ES-I3 (cell line): ENCODE measurements around the gene SEMA4C.
"Not testable (repeated sequence)": the region's sequence is repeated elsewhere in the genome, so short reads cannot be mapped to it uniquely, and the experiment has no call there.

Source experiments
- H3K36me3 ChIP-seq: 2 replicates; pipeline ENCODE4 v1.6.1; 2013; ENCODE audit warnings: mild to moderate bottlenecking, low read length, control low read depth, moderate library complexity; ENCODE audit not compliant: insufficient read depth
- H3K4me1 ChIP-seq: 2 replicates; pipeline ENCODE4 v1.6.1; 2013; ENCODE audit warnings: mild to moderate bottlenecking, control low read depth, low read length; ENCODE audit not compliant: insufficient read depth
- H3K9ac ChIP-seq: 2 replicates; pipeline ENCODE4 v1.6.1; 2013; ENCODE audit warnings: low read depth, mild to moderate bottlenecking, low read length, moderate library complexity
- H3K9me3 ChIP-seq: 2 replicates; pipeline ENCODE4 v1.6.1; 2013; ENCODE audit warnings: mild to moderate bottlenecking, low read length, moderate library complexity; ENCODE audit not compliant: control insufficient read depth, insufficient read depth

SEMA4C gene

DNA sequence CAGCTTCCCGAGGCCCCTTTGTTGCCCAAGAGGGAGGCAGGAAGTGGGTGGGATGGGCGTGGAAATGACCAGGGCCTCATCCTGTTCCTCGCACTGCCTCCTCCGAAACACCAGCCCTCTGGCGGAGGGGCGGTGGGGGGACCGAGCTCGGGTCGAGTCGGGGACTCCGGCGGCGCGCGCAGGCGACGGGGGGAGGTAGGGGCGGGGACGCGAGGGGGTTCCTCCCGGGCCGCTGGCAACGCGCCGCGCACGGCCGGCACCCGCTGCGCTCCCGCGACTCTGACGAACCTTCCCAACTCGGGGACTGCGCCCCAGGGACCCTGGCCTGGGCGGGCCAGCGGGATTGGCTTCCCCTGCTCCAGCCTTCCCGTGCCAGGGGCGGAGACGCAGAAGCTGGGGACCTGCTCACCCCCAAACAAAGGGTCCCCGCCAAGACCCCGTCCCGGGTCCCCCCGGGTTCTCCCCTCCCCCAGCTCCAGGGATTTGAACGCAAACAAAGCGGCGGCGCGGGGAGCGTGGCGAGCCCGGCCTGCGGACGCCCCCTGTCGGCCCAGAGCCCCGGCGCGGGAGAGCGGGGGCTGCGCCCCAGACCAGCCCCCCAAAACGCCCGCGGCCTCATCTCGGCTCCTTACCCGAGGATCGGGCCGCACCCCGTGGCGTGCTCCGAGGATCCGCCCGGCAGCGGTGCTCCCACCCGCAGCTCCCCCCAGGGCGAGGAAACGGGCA, 1.2 kb downstream of the SEMA4C start:
- H3K4me1 ChIP-seq, result peaks cover 20% of the 10 kb centered on the region
- H3K36me3 ChIP-seq, result peaks cover 8% of the 10 kb centered on the region; the same call in 1 of the 2 replicates
- peak overlapping the region; percentile 93 for H3K9ac ChIP-seq
- H3K9me3 ChIP-seq, result no peaks in the 10 kb centered on the region

DNA sequence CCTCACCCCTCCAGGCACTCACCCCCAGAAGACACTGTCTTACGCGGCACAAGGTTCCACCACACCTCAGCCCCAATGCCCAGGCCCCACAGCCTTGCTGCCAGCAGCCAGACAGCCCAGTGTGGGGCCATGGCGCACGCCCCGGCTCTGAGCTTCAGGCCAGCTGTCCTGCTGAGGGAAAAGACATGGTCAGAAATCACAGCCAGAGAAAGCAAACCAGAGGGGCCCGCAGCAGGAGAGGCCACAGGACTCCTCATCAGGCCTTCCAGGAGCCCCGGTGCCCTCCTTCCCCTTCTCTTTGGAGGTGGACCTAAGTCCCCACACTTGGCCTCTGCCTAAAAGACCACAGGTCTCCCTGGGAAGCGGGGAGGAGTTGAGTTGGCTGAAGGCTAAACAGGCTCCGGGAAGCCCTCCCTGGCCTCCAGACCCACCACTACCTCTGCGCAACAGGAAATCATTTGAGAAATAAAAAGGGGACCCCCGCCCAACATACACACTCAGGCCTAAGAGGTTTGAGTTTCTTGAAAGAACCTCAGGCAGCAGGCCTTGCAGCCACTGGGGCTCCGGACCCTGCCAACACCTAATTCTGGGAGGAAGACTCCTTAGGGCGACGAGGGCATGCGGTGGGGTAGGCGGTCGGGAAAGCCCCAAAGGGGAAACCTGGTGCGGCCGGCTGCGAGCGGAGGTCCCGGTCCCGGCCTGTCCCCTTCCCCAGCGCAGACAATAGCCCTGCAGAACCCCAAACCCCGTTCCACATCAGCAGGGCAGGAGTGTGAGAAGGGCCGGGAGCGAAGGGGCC, 1.9 kb downstream of the SEMA4C start:
- Histone ChIP-seq H3K9me3 (no peaks in the 10 kb centered on the region), H3K9ac (peak overlapping the region; percentile 93), H3K36me3 (peaks cover 12% of the 10 kb centered on the region; the same call in 1 of the 2 replicates), H3K4me1 (peaks cover 14% of the 10 kb centered on the region)

DNA sequence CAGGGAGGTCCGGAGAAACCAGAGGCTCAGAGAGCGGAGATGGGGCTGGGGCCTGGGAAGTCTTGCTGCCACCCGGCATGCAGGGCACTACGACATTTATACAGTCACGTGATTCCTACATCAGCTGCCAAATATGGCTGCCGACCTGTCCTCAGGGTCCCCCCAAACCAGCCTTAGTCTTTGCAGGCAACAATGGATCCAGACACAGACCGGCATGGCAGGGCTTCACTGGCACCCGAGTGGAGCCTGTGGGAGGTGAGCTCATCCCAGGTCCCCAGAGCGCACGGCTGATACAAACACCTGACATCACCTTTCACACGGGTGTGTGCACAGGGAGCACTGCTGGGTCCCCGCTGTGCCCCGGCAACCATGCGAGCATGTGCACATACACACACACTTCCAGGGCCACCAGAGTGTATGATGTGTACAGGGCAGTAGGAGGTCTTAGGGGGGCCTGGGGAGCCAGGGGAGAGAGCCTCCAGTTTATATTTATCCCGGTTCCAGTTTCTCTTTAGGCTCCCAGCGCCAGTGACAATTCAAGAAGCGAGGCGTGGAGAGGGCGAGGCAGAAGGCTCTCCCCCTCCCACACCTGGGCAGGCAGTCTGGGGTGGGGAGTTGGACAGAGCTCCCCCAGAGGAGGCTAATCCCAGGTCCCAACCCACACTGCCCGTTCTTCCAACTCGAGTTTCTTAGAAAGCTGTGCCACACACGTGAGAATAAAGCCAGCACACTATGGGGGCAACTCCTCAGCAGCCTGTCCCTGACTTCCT, 2.7 kb downstream of the SEMA4C start:
- Histone ChIP-seq H3K9ac (peak overlapping the region; percentile 93), H3K9me3 (no peaks in the 10 kb centered on the region)

DNA sequence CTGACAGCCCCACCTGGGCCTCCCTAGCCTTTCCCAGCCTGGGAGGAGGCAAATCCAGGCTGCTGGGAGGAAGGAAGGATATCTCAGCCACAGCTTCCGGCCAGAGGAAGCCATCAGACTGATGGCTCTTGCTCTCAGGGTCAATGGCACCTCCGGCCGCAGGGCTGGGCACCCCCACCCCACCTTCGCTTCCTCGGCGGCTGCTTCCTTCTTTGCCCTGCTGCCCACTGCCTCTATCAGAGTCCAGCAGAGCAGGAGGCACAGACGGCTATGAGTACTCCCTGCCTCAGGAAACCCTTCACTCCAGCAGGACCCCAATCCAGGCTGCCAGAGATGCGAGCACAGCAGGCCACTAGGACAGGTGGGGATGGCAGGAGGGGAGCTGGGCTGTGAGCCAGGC, 3.3 kb downstream of the SEMA4C start:
- peaks cover 11% of the 10 kb centered on the region for H3K4me1 ChIP-seq
- no peak overlapping the region for H3K9ac ChIP-seq
- H3K9me3 ChIP-seq, result no peaks in the 10 kb centered on the region
- peaks cover 16% of the 10 kb centered on the region for H3K36me3 ChIP-seq

More for the DNA sequence above, 2.7 kb downstream of the SEMA4C start:
- H3K4me1 ChIP-seq, result peaks cover 11% of the 10 kb centered on the region
- H3K36me3 ChIP-seq, result peaks cover 13% of the 10 kb centered on the region

DNA sequence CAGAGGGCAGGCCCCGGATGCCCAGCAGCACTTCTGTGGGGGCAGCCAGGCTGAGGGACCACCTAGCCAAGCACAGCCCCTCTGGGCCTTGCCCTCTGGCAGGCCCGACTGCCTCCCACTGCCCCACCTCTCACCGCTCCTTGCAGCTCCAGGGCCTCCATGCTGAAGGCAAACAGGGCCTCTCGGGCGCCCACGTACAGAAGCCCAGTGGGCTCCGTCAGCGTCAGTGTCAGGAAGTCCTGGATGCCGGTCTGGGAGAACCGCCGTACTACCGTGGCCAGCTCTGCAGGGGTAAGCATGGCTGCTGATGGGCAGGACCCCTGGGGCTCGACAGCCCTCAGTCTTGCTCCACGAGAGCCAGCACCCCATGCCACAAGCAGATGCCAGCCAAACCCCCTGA, 3.7 kb downstream of the SEMA4C start:
- peaks cover 10% of the 10 kb centered on the region for H3K4me1 ChIP-seq
- H3K36me3 ChIP-seq, result peaks cover 16% of the 10 kb centered on the region
- no peak overlapping the region for H3K9ac ChIP-seq
- H3K9me3 ChIP-seq, result no peaks in the 10 kb centered on the region

DNA sequence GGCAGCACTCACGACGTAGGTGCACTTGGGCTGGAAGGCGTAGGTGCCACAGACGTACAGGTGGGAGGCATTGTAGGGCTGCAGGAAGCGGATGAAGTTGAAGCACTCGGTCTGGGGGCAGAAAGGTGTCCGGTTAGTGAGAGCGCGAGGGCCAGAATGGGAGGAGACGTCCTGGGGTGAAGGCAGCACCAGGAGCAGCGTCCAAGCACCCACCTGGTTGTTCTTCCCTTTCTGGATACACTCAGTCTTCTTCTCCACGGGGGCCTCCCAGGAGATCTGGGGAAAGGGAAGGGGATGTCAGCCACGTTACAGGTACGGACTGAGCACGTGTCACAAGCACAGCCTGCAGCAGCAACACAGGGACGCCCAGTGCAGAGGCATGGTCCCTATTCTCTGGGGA, 4.2 kb downstream of the SEMA4C start:
- no peaks in the 10 kb centered on the region for H3K9me3 ChIP-seq
- no peak overlapping the region for H3K9ac ChIP-seq
- H3K36me3 ChIP-seq, result peaks cover 16% of the 10 kb centered on the region
- H3K4me1 ChIP-seq, result peaks cover 5% of the 10 kb centered on the region; the same call in 1 of the 2 replicates

DNA sequence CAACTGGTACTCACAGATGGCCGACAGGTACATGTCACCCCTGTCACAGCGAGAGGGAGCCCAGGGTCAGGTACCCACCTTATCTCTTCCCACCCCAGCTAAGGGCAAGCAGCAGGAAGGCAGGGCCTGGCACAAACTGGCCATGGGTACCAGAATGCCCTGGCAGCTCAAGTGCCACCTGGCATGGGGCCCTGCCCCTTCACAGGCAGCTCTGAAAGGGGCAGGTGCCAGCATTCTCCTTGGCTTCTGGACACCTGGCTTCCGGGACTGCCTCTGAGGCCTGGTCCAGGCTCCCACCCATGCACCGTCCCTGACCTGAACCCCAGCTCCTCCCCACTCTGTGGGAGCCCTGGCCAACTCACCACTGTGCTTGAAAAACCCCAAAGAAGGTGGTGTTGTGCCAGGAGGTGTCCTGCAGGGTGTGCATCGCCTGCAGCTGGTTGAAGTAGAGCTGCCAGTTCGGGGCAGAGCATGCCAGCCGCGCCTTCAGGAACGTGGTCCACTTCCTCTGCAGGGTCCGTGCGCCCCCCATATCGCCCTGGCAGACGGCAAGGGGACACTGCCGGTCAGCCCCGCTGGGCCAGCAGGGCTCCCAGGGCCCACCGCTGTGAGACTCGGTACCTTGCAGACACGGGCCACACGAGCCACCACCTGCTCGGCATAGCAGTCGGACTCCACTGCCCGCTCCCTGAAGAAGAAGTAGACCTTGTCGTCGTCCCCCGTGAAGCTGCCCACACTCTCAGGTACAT, 5.4 kb downstream of the SEMA4C start:
- H3K36me3 ChIP-seq, result peaks cover 16% of the 10 kb centered on the region
- no peaks in the 10 kb centered on the region for H3K9me3 ChIP-seq
- H3K9ac ChIP-seq, result no peak overlapping the region
- H3K4me1 ChIP-seq, result peaks cover 6% of the 10 kb centered on the region; the same call in 1 of the 2 replicates

DNA sequence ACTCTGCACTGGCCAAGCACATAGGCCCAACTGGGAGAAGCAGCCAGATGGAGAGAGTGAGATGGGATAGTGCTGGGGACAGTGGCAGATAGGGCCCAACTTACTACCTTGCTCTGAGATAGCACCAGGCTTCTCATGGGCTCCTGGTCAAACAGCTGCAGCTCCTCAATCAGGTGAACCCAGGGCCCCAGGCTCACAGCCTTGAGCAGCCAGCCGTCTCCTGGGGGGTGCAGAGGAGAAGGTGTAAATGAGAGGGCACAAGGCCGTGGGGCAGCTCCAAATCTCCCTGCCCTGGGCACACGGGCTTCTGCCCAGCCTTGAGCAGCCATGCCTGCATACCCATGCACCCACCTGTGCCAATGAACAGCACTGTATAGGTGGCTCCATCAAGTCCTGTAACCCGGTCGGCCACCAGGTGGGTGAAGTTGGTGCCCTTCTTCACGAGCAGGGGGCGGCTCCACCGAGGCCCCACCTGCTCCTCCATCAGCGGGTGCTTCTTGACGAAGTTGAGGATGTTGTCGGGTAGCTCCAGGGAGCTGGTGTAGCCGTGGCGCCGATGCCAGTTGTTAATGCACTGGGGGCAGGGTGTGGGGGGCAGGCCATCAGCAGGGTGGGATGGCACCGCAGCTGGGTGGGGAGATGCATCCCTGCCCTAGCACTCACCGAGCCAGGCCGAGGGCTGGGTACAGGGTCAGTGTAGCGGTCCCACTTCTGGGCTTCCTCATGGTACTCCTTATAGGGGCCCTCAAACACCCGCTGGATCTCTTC, 6.1 kb downstream of the SEMA4C start:
- no peaks in the 10 kb centered on the region for H3K9me3 ChIP-seq
- peaks cover 13% of the 10 kb centered on the region for H3K4me1 ChIP-seq
- peaks cover 16% of the 10 kb centered on the region for H3K36me3 ChIP-seq
- no peak overlapping the region for H3K9ac ChIP-seq

DNA sequence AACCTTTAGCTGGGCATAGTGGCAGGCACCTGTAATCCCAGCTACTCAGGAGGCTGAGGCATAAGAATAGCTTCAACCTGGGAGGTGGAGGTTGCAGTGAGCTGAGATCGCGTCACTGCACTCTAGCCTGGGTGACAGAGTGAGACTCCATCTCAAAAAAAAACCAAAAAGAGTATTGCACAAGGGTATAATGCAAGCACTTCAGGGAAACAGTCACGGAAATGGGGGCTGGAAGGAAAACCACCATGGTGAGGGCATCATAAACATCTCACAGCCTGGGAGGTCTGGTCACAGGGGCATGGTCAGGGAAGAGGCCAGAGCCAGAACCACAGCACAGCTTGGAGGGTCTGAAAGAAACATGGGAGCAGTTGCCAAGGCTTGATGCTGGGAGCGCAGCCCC, 6.8 kb downstream of the SEMA4C start:
- H3K4me1 ChIP-seq, result peaks cover 13% of the 10 kb centered on the region
- not testable (repeated sequence) for H3K9me3 ChIP-seq, H3K9ac ChIP-seq
- peaks cover 16% of the 10 kb centered on the region for H3K36me3 ChIP-seq

DNA sequence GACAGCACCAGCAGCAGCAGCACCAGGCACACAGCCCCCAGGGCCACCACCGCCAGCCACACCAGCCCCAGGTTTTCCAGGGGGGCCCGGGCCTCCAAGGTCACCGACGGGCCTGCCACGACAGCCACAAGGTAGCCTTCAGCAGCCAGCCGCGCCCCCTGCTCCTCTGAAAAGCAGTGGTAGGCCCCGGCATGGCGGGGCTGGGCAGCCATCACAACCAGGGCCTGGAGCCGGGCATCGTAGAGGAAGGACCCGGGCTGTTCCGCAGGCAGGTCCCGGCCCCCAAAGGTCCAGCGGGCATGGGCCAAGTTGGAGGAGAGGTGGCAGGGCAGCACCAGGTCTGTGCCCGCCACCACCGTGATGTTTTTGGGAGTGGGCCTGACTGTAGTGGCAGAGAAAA, 8.8 kb downstream of the SEMA4C start:
- Histone ChIP-seq H3K36me3 (peaks cover 14% of the 10 kb centered on the region), H3K9ac (no peak overlapping the region), H3K9me3 (no peaks in the 10 kb centered on the region), H3K4me1 (peaks cover 10% of the 10 kb centered on the region)

DNA sequence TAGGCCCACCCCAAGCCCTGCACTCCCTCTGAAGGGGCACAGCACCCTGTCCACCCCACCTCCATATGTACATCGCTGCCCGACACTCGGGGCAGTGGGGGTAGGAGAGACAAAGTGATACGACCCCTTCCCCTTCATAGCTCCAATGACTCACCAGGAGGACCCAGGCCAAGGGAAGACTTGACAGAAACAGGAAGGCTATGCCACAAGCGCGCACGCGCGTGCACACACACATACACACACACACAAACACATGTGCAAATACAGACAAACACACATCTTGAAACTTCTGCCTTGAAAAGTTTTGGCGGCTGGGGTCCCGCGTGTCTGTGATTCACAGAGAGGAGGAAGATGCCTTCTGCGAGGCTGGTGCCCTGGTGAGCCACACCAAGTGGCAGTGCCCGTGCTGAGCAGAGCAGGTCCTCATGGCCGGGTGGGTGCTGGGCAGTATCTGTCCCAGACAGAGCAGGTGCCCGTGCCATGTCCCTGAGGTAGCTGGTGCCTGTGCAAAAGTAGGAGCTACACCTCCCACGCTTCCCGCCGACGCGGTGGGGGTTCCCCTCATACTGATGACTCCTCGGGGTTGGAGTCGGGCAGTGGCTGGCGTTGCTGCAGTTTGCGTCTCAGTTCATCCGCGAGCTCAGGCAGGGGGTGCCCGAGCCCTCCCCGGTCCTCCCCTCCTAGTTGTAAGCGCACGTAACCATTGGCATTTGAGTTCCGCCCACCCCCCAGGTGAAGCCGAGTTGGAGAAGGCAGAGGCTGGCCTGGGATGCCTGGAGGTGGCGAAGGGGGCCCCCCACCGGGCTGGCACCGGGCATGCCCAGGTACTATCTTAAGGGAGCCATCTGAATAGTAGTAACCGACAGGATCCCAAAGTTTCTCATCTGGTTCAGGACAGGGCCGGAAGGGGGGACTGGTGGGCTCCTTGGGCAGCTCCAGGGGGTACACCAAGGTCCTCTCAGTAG, 9.5 kb downstream of the SEMA4C start:
- H3K9me3 ChIP-seq, result no peaks in the 10 kb centered on the region
- H3K4me1 ChIP-seq, result peaks cover 10% of the 10 kb centered on the region
- peaks cover 10% of the 10 kb centered on the region for H3K36me3 ChIP-seq
- H3K9ac ChIP-seq, result no peak overlapping the region

DNA sequence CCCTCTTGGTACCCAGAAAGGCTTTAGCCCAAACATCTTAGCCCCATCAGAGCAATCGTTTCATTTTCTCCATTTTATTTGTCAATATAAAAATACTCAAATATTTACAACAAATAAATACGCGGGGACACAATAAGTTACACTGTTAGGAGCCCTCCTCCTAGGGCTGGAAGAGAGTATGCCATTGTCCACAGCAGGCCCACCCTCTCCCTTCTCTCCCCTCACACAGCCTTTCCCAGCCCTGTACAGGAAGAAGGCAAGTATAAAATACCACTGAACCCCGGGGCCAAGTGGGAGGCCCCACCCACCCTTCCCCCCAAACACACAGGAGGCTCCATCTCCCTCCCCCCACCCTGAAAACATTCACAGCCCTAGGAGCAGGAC, 10.2 kb downstream of the SEMA4C start:
- Histone ChIP-seq H3K36me3 (peaks cover 10% of the 10 kb centered on the region), H3K4me1 (peaks cover 10% of the 10 kb centered on the region), H3K9ac (no peak overlapping the region), H3K9me3 (no peaks in the 10 kb centered on the region)
